GM19025 (cell line): ENCODE results near the gene ZBTB40.

Source experiments
- ATAC-seq: cut with Tn5 transposase; IDR thresholded peaks from one replicate; pipeline ENCODE4 v1.9.1; 2021; ENCODE audit warnings: mild to moderate bottlenecking, low read depth, moderate library complexity; ENCODE audit not compliant: unreplicated experiment

ZBTB40 gene

GRCh38 chr1:22465015-22465565 lies 13.4 kb downstream of the ZBTB40 start:
- ATAC-seq: no peak

GRCh38 chr1:22465671-22466070 lies 14.0 kb downstream of the ZBTB40 start:
- ATAC-seq: no peak

- no peak for ATAC-seq
These were observed 18.6 kb downstream of the ZBTB40 start for GRCh38 chr1:22470227-22470626.

GRCh38 chr1:22471078-22471477 lies 19.4 kb downstream of the ZBTB40 start:
- ATAC-seq: no peak

GRCh38 chr1:22471610-22472009 lies 20.0 kb downstream of the ZBTB40 start:
- no peak for ATAC-seq

GRCh38 chr1:22472596-22472995 lies 20.9 kb downstream of the ZBTB40 start:
- no peak for ATAC-seq

GRCh38 chr1:22473952-22474351 lies 22.3 kb downstream of the ZBTB40 start:
- no peak for ATAC-seq

GRCh38 chr1:22476566-22476965 lies 24.9 kb downstream of the ZBTB40 start:
- ATAC-seq: no peak

GRCh38 chr1:22483121-22483520 lies 31.5 kb downstream of the ZBTB40 start:
- ATAC-seq: no peak

GRCh38 chr1:22484706-22485345 lies 33.2 kb downstream of the ZBTB40 start:
- no peak for ATAC-seq

- ATAC-seq: no peak
These were observed 33.8 kb downstream of the ZBTB40 start for GRCh38 chr1:22485431-22485830.

GRCh38 chr1:22487781-22488180 lies 36.1 kb downstream of the ZBTB40 start:
- ATAC-seq: no peak

GRCh38 chr1:22488319-22488718 lies 36.7 kb downstream of the ZBTB40 start:
- ATAC-seq: no peak

GRCh38 chr1:22489278-22489677 lies 37.6 kb downstream of the ZBTB40 start:
- ATAC-seq: no peak

- ATAC-seq: no peak
These were observed 38.2 kb downstream of the ZBTB40 start for GRCh38 chr1:22489823-22490222.

- ATAC-seq: no peak
These were observed 38.7 kb downstream of the ZBTB40 start for GRCh38 chr1:22490309-22490708.

- ATAC-seq: no peak
These were observed 40.5 kb downstream of the ZBTB40 start for GRCh38 chr1:22491995-22492715.

- ATAC-seq: no peak
These were observed 42.5 kb downstream of the ZBTB40 start for GRCh38 chr1:22494144-22494543.

GRCh38 chr1:22494943-22495579 lies 43.4 kb downstream of the ZBTB40 start:
- ATAC-seq: no peak

GRCh38 chr1:22496536-22497160 lies 45.0 kb downstream of the ZBTB40 start:
- no peak for ATAC-seq

- no peak for ATAC-seq
These were observed 46.8 kb downstream of the ZBTB40 start for GRCh38 chr1:22498463-22498862.
